Myocyte (in vitro differentiated cells): Measurements from ENCODE around the gene PAM16. TPM values are rescaled to one million over a fixed set of nuclear protein-coding genes. Genes with fewer than 3 reads are reported as not detected.
"Not testable (repeated sequence)": the region's sequence is repeated elsewhere in the genome, so short reads cannot be mapped to it uniquely, and the experiment has no call there.

Source experiments
- DNase-seq: peaks from one replicate; pipeline ENCODE4 v3.0.0-alpha.2; 2012; ENCODE audit warnings: low read depth
- total RNA-seq: library from RNA; depleted of rRNA; stranded (reverse); fragments of >200 nt; gene quantifications from 2 replicates; pipeline ENCODE4 v1.2.3, GENCODE V29; 2014

The PAM16 gene
- total RNA-seq, 1 donor from 2014 or later = 28.4 TPM

DNA sequence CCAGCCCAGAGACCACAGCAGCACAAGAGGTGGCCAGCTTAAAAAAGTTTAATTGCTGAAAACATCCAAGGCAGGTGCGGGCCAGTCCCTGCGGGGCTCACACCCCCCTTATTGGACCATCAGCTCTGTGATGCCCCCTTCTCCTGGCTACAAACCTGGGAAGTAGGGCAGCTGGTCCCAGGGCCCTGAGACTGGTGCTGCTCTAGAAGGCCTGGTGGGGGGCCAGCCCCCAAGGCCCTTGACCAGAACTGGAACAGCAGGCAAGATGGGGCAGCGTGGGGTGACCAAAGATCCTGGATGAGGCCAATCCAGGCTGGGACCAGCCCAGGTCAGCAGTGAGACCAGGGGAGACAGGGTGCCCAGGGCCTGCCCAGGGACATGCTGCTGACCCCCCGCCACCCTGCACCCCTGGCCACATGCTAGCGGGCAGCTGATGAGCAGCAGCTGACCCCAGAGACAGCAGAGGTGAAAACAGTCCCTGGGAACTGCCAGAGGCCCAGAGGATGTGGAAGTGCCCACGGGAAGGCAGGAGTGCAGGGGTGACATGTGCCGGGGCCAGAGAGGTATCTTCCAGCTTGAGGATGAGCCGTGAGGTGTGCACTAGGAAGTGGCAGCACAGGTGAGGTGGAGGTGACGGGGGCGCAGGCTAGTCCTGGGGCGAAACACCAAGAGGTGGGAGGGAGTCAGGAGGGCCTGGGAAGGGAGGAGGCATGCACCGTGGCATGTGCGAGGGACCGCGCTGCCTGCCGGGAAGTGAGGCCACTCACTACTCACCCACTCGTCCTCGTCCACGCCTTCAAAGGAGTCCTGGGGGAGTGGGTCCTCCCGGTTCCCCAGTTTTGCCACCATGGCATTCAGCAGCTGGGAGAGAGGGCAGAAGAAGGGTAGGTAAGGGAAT lies 3.6 kb upstream of the PAM16 start:
- no peak for DNase-seq

DNA sequence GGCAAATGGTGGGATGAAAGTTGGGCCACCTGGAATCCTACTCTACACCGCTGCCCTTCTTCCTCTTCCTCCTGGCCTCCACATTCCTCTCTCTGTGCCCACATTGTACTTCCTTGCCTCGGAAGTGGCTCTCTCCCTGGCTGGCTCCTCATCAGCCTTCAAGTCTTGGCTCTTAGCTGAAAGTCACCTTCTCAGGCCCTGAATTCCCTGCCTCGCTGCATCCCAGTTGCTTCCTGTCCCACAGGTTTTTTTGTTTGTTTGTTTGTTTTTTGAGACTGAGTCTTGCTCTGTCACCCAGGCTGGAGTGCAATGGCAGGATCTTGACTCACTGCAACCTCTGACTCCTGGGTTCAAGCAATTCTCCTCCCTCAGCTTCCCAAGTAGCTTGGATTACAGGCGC lies 2.6 kb upstream of the PAM16 start:
- no peak for DNase-seq

DNA sequence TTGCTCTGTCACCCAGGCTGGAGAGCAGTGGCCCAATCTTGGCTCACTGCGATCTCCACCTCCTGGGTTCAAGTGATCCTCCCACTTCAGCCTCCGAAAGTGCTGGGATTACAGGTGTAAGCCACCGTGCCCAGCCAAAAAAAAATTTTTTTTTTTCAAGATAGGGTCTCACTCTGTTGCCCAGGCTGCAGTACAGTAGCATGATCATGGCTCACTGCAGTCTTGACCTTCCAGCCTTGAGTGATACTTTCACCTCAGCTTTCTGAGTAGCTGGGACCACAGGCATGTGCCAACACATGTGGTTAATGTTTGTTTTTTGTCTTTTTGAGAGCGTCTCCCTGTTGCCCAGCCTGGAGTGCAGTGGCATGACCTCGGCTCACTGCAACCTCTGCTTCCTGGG lies 1.7 kb upstream of the PAM16 start:
- no peak for DNase-seq

DNA sequence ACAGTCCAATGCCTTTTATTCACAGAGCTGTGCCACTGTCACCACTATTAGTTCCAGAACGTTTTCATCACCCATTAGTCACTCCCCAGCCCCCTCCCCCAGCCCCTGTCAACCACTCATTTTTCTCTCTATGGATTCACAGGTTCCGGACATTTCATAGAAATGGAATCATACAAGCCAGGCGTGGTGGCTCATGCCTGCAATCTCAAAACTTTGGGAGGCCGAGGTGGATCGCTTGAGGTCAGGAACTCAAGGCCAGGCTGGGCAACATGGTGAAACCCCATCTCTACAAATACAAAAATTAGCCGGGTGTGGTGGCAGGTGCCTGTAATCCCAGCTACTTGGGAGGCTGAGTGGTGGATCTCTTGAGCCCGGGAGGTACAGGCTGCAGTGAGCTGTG lies 759 bp upstream of the PAM16 start:
- no peak for DNase-seq

DNA sequence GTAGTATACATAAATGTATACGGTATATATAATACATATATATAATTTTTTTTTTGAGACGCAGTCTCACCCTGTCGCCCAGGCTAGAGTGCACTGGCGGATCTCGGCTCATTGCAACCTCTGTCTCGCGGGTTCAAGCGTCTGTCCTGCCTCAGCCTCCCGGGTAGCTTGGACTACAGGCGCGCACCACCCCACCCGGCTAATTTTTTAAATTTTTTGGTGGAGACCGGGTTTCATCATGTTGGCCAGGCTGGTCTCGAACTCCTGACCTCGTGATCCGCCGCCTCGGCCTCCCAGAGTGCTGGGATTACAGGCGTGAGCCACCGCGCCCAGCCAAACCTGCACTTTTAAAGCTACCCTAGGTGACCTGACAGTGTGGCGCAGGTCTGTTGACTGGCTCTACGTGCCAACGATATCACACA lies 745 bp downstream of the PAM16 start:
- no peak for DNase-seq

- DNase-seq = no peak
Observed at GRCh38 chr16:4349332-4349731, 1.8 kb downstream of the PAM16 start.

GRCh38 chr16:4347765-4348509 lies 3.2 kb downstream of the PAM16 start:
- DNase-seq = no peak

DNA sequence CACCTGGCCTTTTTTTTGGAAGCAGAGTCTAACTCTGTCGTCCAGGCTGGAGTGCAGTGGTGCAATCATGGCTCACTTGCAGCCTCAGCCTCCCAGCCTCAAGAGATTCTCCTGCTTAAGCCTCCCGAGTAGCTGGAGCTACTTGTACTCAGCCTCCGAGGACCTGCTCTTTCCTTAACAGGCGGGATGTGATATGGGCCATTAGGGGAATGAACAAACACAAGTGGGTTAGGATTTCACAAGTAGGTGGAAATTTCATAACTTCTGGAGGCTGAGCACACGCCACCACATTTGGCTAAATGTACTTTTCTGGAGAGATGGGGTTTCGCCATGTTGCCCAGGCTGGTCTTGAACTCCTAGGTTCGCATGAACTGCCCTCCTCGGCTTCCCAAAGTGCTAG lies 4.1 kb downstream of the PAM16 start:
- no peak for DNase-seq

- DNase-seq = no peak
Observed at GRCh38 chr16:4345836-4346781, 5.0 kb downstream of the PAM16 start.

DNA sequence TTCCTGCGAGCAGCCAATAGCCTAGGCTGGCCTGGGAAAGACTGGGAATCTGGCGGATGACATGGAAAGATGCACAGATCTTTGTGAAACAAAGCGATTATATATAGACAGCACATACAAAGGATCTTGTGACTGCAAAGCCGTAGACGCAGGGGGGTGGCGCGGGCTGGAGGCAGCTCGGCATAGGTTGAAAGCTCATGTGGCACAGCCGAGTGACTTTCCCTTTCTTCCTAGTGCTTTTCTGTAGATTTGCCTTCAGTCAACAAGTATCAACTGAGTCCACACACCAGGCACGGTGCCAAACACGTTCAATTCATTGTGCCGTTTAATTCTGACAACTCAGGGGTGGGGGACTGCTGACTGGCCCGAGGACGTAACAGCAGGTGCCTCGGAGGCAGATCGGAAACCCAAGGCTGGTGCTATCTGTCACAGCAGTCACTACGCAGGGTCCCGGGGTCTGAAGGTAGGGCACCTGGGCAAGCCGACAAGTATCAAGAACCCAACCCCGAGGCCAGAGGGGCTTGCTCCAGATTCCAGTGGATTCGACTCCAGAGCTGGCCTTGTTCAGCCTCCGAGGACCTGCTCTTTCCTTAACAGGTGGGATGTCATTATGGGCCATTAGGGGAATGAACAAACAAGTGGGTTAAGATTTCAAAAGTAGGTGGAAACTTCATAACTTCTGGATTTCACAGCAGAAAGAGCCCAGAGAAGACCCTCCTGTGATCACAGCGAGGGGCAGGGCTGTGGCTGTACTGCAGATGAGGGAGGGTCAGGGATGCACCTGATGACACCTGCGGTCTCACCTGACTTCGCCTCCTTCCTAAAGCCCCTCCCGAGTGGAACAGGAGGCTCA lies 5.9 kb downstream of the PAM16 start:
- DNase-seq = no peak

DNA sequence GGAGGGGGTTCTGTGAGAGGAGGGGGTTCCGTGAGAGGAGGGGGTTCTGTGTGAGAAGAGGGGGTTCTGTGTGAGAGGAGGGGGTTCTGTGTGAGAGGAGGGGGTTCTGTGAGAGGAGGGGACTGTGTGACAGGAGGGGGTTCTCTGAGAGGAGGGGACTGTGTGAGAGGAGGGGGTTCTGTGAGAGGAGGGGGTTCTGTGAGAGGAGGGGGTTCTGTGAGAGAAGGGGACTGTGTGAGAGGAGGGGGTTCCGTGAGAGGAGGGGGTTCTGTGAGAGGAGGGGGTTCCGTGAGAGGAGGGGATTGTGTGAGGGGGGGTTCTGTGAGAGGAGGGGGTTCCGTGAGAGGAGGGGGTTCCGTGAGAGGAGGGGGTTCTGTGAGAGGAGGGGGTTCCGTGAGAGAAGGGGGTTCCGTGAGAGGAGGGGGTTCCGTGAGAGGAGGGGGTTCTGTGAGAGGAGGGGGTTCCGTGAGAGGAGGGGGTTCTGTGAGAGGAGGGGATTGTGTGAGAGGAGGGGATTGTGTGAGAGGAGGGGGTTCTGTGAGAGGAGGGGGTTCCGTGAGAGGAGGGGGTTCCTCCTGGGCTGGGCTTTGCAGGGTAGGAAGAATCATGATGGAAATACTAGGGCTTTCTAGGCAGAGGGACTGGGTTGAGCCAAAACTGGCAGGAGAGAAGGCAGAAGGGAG lies 6.7 kb downstream of the PAM16 start:
- not testable (repeated sequence) for DNase-seq

DNA sequence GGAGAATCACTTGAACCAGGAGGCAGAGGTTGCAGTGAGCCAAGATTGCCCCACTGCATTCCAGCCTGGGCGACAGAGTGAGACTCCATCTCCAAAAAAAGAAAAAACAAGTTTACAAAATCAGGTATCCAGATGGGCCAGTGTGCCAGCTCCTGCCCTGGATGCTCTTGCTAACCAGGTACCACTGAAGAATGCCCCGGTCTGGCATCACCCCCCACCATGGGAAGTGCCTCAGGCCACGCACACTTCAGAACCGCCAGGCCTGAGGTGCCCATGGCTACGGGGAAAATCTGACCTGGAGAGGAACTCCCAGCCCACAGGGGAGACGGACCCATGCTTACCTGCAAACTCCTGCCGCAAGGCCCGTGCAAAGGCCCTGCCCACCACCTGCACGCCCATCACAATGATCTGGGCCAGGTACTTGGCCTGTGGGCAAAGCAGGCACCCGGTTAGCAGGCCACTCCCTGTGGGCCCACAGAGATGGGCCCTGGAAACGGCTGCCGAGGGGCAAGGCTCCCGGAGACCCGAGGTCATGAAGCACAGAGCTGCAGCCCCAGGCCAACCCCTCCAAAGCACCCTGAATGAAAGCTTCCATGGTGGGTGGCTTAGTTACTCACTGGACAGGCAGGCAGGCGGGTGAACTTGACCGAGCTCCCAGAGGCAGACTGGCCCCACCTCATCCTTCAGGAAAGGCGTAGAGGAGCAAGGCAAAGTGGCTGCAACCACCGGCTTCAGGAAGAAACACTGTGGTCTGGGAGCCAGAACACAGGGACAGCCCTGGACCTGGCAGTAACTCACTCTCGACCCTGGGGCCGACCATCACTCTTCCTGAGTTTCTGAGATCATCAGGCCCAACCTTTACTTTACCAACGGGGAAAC lies 8.0 kb downstream of the PAM16 start:
- no peak for DNase-seq

- DNase-seq = peak; percentile 35
Observed at GRCh38 chr16:4341250-4341649, 9.9 kb downstream of the PAM16 start.

GRCh38 chr16:4340443-4340842 lies 10.7 kb downstream of the PAM16 start:
- DNase-seq = no peak

DNA sequence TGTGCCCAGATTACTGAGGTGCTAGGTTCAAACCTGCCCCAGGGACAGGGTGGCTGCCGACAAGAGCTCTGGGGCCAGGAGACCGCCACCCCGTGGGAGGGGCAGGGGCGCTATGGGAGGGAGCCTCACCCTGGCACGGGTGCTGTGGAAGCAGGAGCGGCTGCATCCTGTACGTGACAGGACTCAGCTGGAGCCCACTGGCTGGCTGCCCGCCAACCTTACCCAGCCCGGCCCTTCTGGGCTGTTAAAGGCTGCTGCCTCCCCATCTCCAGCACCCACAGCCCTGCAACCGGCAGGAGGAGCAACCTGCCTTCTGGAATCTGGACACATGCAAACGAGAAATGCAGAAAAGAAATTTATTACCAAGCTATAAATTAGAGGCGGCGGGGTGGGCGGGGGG lies 11.2 kb downstream of the PAM16 start:
- DNase-seq = no peak

DNA sequence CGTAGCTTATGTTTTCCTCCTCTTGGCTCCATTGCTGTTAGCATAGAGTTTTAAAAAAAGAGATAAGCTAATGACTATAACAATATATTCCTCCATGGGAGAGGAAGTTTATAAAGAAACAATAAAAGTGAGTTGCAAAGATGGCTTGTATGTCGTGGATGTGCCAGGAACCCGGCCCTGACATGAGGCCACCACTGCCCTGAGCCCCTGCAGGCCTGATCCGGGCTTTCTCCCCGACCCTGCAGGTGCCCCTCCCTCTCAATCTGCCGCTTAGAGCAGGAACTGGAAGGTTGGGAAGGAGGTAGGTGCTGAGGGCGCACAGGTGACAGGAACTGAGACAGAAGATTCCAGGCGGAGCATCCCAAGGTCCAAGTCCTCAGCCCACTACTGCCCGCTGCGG lies 11.7 kb downstream of the PAM16 start:
- DNase-seq = no peak

- DNase-seq = no peak
Observed at GRCh38 chr16:4338712-4339299, 12.3 kb downstream of the PAM16 start.

DNA sequence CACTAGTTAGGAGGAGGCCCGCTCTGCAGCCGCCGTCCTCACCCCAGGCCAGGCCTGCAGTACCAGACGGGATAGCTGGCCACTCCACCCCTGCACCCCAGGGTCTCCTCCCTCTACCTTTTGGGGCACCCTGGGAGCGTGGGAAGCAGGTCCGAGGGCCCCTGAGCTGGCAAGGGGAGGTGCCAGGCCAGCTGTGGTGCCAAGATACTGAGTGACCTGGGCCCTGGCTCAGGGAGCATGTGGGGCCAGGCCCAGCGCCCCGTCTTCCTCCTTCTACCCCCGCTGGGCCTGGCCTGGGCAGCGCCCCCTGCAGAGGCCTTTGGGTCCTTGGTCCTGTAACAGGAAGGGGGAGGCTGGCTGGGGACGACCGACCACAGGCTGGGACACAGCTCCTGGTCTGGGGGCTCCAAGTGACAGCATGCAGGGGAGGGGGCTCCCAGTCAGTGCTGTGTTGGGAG lies 13.0 kb downstream of the PAM16 start:
- no peak for DNase-seq
